ENCODE results near the gene IGSF21. TPM values are rescaled to one million over a fixed set of nuclear protein-coding genes. Genes with fewer than 3 reads are reported as not detected.

Gene IGSF21
- total and polyA plus RNA-seq, 10 of the 15 experiments (the other 5 are each of a cell fraction or from before 2014, with no cell fraction given), result 0.03 to 0.49 TPM; not detected in 8

- FAIRE-seq, result no peak
- CTCF ChIA-PET, result interaction anchor here (1.1 to 2.2 kb wide), 4 partner anchors 18 to 685 kb away, joined by 4 to 8 read pairs (median 7); no protein-coding TSS in a partner anchor
These were observed 6.1 kb upstream of the IGSF21 start for GRCh38 chr1:18101508-18101907.

More at GRCh38 chr1:18101508-18101907, 6.1 kb upstream of the IGSF21 start:
- intact Hi-C loops (cut with micrococcal nuclease; ENCODE audit: unreplicated experiment) (loop anchor here (2.0 kb wide), 1 partner anchor 441 kb away; no protein-coding TSS in a partner anchor), in situ Hi-C loops (cut with MboI) (no loop called here)
- Histone ChIP-seq H3K79me2 (ENCODE audit: control insufficient read depth, insufficient read depth, low read length) (no peaks in the 10 kb centered on the region), H3K36me3 (ENCODE audit: control insufficient read depth in 2 of 2, insufficient read depth in 2 of 2, low read length in 1 of 2) (no peaks in the 10 kb centered on the region), H3K4me1 (ENCODE audit: control insufficient read depth, insufficient read depth, low read length) (no peaks in the 10 kb centered on the region), H3K27me3 (replicated peaks in 1 of 2; ENCODE audit: control insufficient read depth in 2 of 2, insufficient read depth in 2 of 2, low read length in 1 of 2) (no peaks in the 10 kb centered on the region; a peak in 1 of 4 replicates), H3K9me3 (replicated peaks; ENCODE audit: control insufficient read depth, insufficient read depth, low read length) (no peaks in the 10 kb centered on the region), H4K20me1 (ENCODE audit: control insufficient read depth, insufficient read depth) (no peaks in the 10 kb centered on the region), H3K4me2 (ENCODE audit: control insufficient read depth, insufficient read depth) (no peak overlapping the region), H3K9ac (ENCODE audit: control insufficient read depth, insufficient read depth, low read length) (no peak overlapping the region), H2AFZ (ENCODE audit: control insufficient read depth, low read depth, low read length) (no peak overlapping the region), H3K27ac (ENCODE audit: control insufficient read depth, insufficient read depth) (no peak overlapping the region), H3K4me3 (no peak overlapping the region)
- RAD21 ChIA-PET (ENCODE audit: unreplicated experiment), result interaction anchor here (1.4 to 1.8 kb wide), 3 partner anchors 117 to 440 kb away, joined by 5 to 8 read pairs (median 6); no protein-coding TSS in a partner anchor
- TF ChIP-seq RAD21 (IDR thresholded peaks at IDR 0.05; ENCODE audit: insufficient read depth, low read depth, low read length), result no peak
- TF ChIP-seq YBX1 (IDR thresholded peaks at IDR 0.05), result no peak
- no peak for TF ChIP-seq JUND (IDR thresholded peaks at IDR 0.05; ENCODE audit: low read depth, low read length)
- TF ChIP-seq SUPT20H (IDR thresholded peaks at IDR 0.05; ENCODE audit: borderline replicate concordance, control insufficient read depth, low read depth, low read length), result no peak
- no peak for TF ChIP-seq BMI1 (IDR thresholded peaks at IDR 0.05; ENCODE audit: borderline replicate concordance)
- TF ChIP-seq PRDM15 (CRISPR knock-in tag; IDR thresholded peaks at IDR 0.05), result no peak
- no peak for TF ChIP-seq GABPA (IDR thresholded peaks at IDR 0.05; ENCODE audit: low read depth)
- no peak for TF ChIP-seq STAT1 (conservative IDR thresholded peaks at IDR 0.05)
- TF ChIP-seq ZSCAN29 (IDR thresholded peaks at IDR 0.05), result no peak
- no peak for TF ChIP-seq ZNF622 (IDR thresholded peaks at IDR 0.05)
- TF ChIP-seq HDGF (IDR thresholded peaks at IDR 0.05), result no peak
- WGBS (ENCODE audit: insufficient coverage, insufficient replicate concordance, low lambda C conversion rate, missing lambda C conversion rate), result 6% methylated on average over 2 of the region's 2 CpGs
- SMC1A ChIA-PET (ENCODE audit: uncharacterized antibody, unreplicated experiment), result interaction anchor here (1.6 kb wide), 1 partner anchor 178 kb away, joined by 6 read pairs; no protein-coding TSS in a partner anchor
- no TSS peak for BruUV-seq (replicated peaks)
- ATAC-seq, result no peak
- no peak for DNase-seq (ENCODE audit: low read depth, low spot score)
- POLR2A ChIA-PET, result no interaction called here

Measured in GM12878 (cell line).